ENCODE data around the gene ASCC2. TPM values are rescaled to one million over a fixed set of nuclear protein-coding genes. Genes with fewer than 3 reads are reported as not detected.

ASCC2 gene
- total and polyA plus RNA-seq, 12 donors = 44.8 to 153 (median 74.7) TPM

- Histone ChIP-seq H3K9me3 (replicated peaks in 1 of 3) (no peaks in the 10 kb centered on the region), H3K36me3 (replicated peaks in 1 of 2) (peaks cover 0 to 24% of the 10 kb centered on the region in 2 donors), H3K27me3 (no peaks in the 10 kb centered on the region), H3K27ac (no peak overlapping the region), H3K4me3 (no peak overlapping the region), H3K4me1 (replicated peaks in 1 of 2) (no peaks in the 10 kb centered on the region)
- 81 to 86% (median 84%) methylated on average over 6 to 9 of the region's 9 CpGs; no CpG with 5 or more reads in 1 of the 4 donors for WGBS, 4 donors
- intact Hi-C loops (cut with DNase I) = no loop called here
- DNase-seq = no peak
- TF ChIP-seq POLR2A (IDR thresholded peaks at IDR 0.05) = no peak
- TF ChIP-seq CTCF (IDR thresholded peaks at IDR 0.05) = no peak
Measured at GRCh38 chr22:29748248-29748893, 89.7 kb downstream of the ASCC2 start.

- no peaks in the 10 kb centered on the region for H3K4me1 ChIP-seq (replicated peaks in 1 of 2)
- H3K36me3 ChIP-seq (replicated peaks in 1 of 2) = peaks cover 0 to 24% of the 10 kb centered on the region in 2 donors
- H3K27ac ChIP-seq = no peak overlapping the region
- no peak overlapping the region for H3K4me3 ChIP-seq
- no peaks in the 10 kb centered on the region for H3K27me3 ChIP-seq
- TF ChIP-seq CTCF (IDR thresholded peaks at IDR 0.05) (no peak), POLR2A (IDR thresholded peaks at IDR 0.05) (no peak)
- intact Hi-C loops (cut with DNase I) = no loop called here
- 84 to 96% (median 92%) methylated on average over 7 of the region's 7 CpGs for WGBS, 4 donors
- H3K9me3 ChIP-seq (replicated peaks in 1 of 3) = no peaks in the 10 kb centered on the region
- no peak for DNase-seq
Measured at GRCh38 chr22:29747832-29748231, 90.2 kb downstream of the ASCC2 start.

GRCh38 chr22:29744902-29745301 is 93.2 kb downstream of the ASCC2 start:
- H3K9me3 ChIP-seq (replicated peaks in 1 of 3) = no peaks in the 10 kb centered on the region
- 77 to 88% (median 81%) methylated on average over 8 of the region's 8 CpGs for WGBS, 4 donors
- no peaks in the 10 kb centered on the region for H3K27me3 ChIP-seq
- H3K27ac ChIP-seq = no peak overlapping the region
- intact Hi-C loops (cut with DNase I) = no loop called here
- no peak overlapping the region for H3K4me3 ChIP-seq
- H3K4me1 ChIP-seq (replicated peaks in 1 of 2) = no peaks in the 10 kb centered on the region
- no peak for TF ChIP-seq POLR2A (IDR thresholded peaks at IDR 0.05)
- no peak for TF ChIP-seq CTCF (IDR thresholded peaks at IDR 0.05)
- peaks cover 0 to 24% of the 10 kb centered on the region in 2 donors for H3K36me3 ChIP-seq (replicated peaks in 1 of 2)
- DNase-seq = no peak

- 77 to 94% (median 83%) methylated on average over 8 to 13 of the region's 13 CpGs for WGBS, 4 donors
- no peak for DNase-seq
- Histone ChIP-seq H3K9me3 (replicated peaks in 1 of 3) (no peaks in the 10 kb centered on the region), H3K4me3 (no peak overlapping the region), H3K36me3 (replicated peaks in 1 of 2) (peaks cover 0 to 23% of the 10 kb centered on the region in 2 donors), H3K27ac (no peak overlapping the region), H3K27me3 (no peaks in the 10 kb centered on the region), H3K4me1 (replicated peaks in 1 of 2) (no peaks in the 10 kb centered on the region)
- TF ChIP-seq POLR2A (IDR thresholded peaks at IDR 0.05) = no peak
- TF ChIP-seq CTCF (IDR thresholded peaks at IDR 0.05) = no peak
- intact Hi-C loops (cut with DNase I) = no loop called here
Measured at GRCh38 chr22:29742326-29742725, 95.7 kb downstream of the ASCC2 start.
